ENCODE measurements around the gene BLTP2. TPM values are rescaled to one million over a fixed set of nuclear protein-coding genes. Genes with fewer than 3 reads are reported as not detected.

The BLTP2 gene
- total RNA-seq: 156 and 198 TPM in 2 replicates

DNA sequence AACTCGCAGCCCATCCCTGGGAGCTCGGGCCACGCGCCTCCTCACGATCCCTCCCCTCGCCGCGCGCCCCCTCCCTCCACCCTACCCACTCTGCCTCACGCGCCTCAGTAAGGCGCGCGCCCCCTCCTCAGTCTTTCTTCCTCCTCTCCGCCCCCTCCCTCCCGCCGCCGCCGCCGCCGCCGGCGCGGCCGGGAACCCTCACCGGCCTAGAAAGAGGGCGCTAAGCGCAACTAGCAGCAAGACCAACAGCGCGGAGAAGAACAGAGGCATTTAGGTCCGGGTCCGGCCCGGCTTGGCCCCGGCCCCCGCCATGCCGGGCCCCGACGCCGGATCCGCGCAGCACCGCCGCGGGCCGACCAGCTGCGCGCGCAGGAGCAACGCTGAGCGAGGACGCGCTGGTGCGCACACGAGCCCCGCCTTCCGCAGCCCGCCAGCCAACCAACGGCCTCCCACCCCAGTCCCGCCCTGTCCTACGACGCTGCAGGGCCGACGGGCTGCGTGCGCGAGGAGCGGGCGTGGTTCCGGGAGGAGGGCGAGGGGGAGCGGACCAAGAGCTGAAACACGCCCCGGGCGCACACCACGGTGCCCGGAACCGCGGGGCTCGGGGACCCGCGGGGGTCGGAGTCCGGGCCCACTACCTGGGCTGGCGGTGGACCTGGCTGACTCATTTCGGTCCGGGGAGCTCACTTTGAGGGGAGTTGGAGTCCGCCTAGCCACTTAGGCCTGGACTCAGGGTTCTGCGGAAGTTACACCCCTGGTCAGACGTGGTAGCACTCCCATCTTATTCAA is at the start of gene BLTP2:
Gene BLTP2, minus strand, starts transcription at position 372 of the 789 bp plus-strand sequence. Its CDS starts 102 bp downstream, at position 270.

DNA sequence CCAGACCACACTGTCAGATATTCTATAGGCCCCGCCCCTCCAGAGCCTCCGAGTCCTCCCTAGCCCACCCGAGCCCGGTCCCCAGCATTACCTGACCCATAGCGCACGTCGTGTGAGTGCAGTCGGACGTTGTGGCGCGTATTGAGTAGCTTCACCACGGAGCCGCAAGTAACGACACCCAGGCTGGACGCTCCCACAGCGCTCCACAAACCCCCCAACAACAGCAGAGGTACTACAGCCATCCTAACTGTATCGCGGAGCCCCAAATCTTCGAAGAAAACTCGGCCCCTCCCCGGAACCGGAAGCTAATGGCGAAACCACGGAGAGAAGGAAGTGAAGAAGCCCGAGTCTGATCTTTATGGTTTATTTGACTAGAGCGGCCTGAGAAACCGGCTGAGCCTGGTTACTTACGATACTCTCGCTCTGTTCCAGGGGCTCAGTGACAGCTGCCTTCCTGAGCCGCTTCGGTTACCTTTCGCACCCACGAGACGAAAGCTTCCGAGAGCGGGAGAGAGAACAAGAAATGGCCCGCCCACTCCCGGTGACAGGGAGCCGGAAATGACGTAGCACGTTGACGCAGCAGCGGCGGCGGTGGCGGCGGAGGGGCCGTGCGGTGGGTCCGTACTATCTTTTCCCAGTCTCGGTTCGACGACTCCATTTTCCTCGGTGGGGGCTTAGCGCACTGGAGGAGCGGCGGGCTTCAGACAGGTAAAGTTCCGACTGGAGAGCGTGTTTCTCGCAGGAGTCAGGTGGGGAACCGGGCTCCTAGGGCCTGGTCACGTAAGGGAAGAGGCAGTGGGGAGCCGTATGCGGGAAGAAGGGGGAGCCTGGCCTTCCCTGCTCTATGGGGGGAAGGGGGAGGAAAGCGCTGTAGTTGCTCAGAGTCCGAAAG is 16.9 kb upstream of the BLTP2 start, which contains the start of the genes SDF2 and SUPT6H:
Gene SDF2, minus strand, starts transcription at position 272 of the 892 bp plus-strand sequence. Its CDS starts 30 bp downstream, at position 242.
Gene SUPT6H, plus strand, starts transcription at position 571 of the 892 bp plus-strand sequence. CDS start 11,197 bp downstream, outside the sequence.

DNA sequence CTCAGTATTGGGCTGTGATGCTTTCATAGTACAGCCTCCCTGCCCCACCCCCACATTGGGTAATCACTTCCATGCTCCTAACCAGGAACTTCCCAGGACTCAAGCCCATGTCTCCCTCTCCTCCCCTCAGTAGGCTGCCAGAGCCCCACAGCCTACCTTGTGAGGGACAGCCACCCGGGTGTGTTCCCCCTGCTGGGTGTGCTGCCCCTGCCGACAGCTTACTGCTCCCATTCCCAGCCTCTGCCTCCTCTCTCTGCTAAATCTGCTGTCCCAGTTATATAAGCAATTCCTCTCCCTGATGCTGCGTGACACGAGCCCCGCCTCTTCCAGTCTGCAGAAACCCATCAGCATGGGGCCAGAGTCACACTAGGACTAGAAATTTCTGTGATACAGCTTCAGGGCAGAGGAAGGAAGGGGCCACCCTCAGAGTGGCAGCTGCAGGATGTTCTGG is 31.0 kb downstream of the BLTP2 start, which contains the start of gene RSKR:
Gene RSKR, minus strand, starts transcription at position 255 of the 451 bp plus-strand sequence. Its CDS starts 24 bp downstream, at position 231.

DNA sequence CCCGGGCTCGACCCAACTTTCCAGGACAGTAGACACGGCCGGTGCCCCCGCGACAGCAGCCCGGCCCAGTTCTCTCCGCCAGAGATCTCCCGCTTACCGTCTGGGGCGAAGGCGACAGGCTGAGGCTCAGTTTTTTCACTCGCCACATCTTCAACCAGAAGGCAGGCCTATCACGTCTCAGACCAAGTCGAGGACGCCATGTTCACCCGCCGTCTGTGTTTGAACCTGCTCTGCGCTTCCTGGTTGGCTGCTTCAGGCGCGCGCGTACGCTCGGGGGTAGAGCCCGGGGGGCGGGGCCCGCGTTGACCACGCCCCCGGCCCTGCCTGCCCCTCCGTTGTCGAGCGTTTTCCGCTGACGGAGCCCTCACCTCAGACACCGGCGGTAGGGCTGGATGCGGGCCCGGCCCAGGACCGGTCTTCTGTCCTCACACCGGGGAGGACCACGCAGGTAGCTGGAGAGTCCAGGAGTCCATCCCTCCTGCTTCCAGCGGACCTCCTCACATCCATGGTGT is 46.1 kb downstream of the BLTP2 start, which contains the start of gene SPAG5:
Gene SPAG5, minus strand, starts transcription at position 227 of the 512 bp plus-strand sequence. Its CDS starts 79 bp downstream, at position 148.

Other genes with a start within 250 kb of the BLTP2 start
- 10.1 and 12.1 TPM in 2 replicates for gene SLC46A1, start 238.9 kb downstream of the BLTP2 start, total RNA-seq
- not detected in 2 replicates for gene SLC13A2, start 171.5 kb downstream of the BLTP2 start, total RNA-seq
- not detected in 2 replicates for gene FOXN1, start 138.8 kb downstream of the BLTP2 start, total RNA-seq
- gene UNC119, start 92.5 kb downstream of the BLTP2 start, total RNA-seq: 26.7 and 31.0 TPM in 2 replicates
- 107 and 165 TPM in 2 replicates for gene PIGS, start 73.6 kb downstream of the BLTP2 start, total RNA-seq
- gene ALDOC, start 68.3 kb downstream of the BLTP2 start, total RNA-seq: 139 and 187 TPM in 2 replicates
- 5.6 and 25.5 TPM in 2 replicates for gene SPAG5, start 46.1 kb downstream of the BLTP2 start, total RNA-seq
- 7.7 and 13.2 TPM in 2 replicates for gene RSKR, start 31.0 kb downstream of the BLTP2 start, total RNA-seq
- 42.4 and 79.6 TPM in 2 replicates for gene SDF2, start 16.7 kb upstream of the BLTP2 start, total RNA-seq
- gene SUPT6H, start 17.0 kb upstream of the BLTP2 start, total RNA-seq: 50.8 and 79.7 TPM in 2 replicates
- 1.2 and 1.4 TPM in 2 replicates for gene PROCA1, start 66.7 kb upstream of the BLTP2 start, total RNA-seq
- gene RAB34, start 72.7 kb upstream of the BLTP2 start, total RNA-seq: 133 and 148 TPM in 2 replicates
- gene RPL23A, start 74.8 kb upstream of the BLTP2 start, total RNA-seq: 588 and 599 TPM in 2 replicates
- 5.3 and 5.9 TPM in 2 replicates for gene TLCD1, start 81.1 kb upstream of the BLTP2 start, total RNA-seq
- 1.5 and 2.7 TPM in 2 replicates for gene NEK8, start 83.6 kb upstream of the BLTP2 start, total RNA-seq
- 33.3 and 33.5 TPM in 2 replicates for gene TRAF4, start 98.9 kb upstream of the BLTP2 start, total RNA-seq
- gene FAM222B, start 197.6 kb upstream of the BLTP2 start, total RNA-seq: 4.2 and 10.1 TPM in 2 replicates
- 24.9 and 28.5 TPM in 2 replicates for gene ERAL1, start 209.9 kb upstream of the BLTP2 start, total RNA-seq